Right cardiac atrium (tissue), 5 donors: ENCODE results near the gene MCL1. TPM values are rescaled to one million over a fixed set of nuclear protein-coding genes. Genes with fewer than 3 reads are reported as not detected.

Experiments used
- ATAC-seq, 2 donors: fragments of 200-7000 bp; cut with Tn5 transposase; one replicate each; pipeline versions ENCODE4 v1.8.0 to v1.9.1; 2020; ENCODE audit warnings: moderate library complexity in 2 of 2, mild to moderate bottlenecking in 1 of 2
- DNase-seq, 3 donors: peaks; one replicate each; pipeline ENCODE4 v3.0.0-alpha.2; 2020
- H3K27ac ChIP-seq: one replicate; pipeline ENCODE4 v1.5.1; 2013; ENCODE audit warnings: mild to moderate bottlenecking, low read length, control low read depth, moderate library complexity
- H3K27me3 ChIP-seq: one replicate; pipeline ENCODE4 v1.6.1; 2013; ENCODE audit not compliant: control insufficient read depth, insufficient read depth
- H3K4me1 ChIP-seq: one replicate; pipeline ENCODE4 v1.6.1; 2013; ENCODE audit warnings: low read length; ENCODE audit not compliant: control insufficient read depth, insufficient read depth
- H3K4me3 ChIP-seq: one replicate; pipeline ENCODE4 v1.5.1; 2013; ENCODE audit warnings: low read length, control low read depth
- H3K9me3 ChIP-seq: one replicate; pipeline ENCODE4 v1.6.1; 2013; ENCODE audit warnings: low read length; ENCODE audit not compliant: control insufficient read depth
- WGBS: extraction: QIAGEN DNeasy Blood & Tissue Kit; methylation state at CpG from one replicate; pipeline ENCODE4 v1.1.7; 2013; 5-methylcytosine and 5-hydroxymethylcytosine counted together
- intact Hi-C, 4 donors: fragments of 100-400 bp; cut with DNase I; formaldehyde crosslinking; loops; one replicate each; pipeline versions ENCODE4 v1.11.0 to v1.14.0; 2022 to 2023
- polyA plus RNA-seq: library from polyadenylated mRNA; stranded (reverse); fragments of 200-250 nt; gene quantifications from one replicate; pipeline ENCODE4 v1.2.3, GENCODE V29; 2013
- total RNA-seq, 4 donors: library from RNA; stranded (reverse); fragmentation: NEBNext Ultra II Directional; extraction: Animal tissue kit (Norgen Biotek cat#: 25700); gene quantifications; one replicate each; pipeline ENCODE4 v1.2.1, GENCODE V29; 2021
- donor health status: healthy with polysubstance abuse.
- donor health status: DM: no; HTN: yes; CAD: no.
- donor health status: DM: no; HTN: no; CAD: no.
- donor health status: DM: no; HTN: yes; CAD: no; lungs with severe emphysema.
- donor health status: DM: yes; HTN: yes; CAD: no.

Gene MCL1
- total and polyA plus RNA-seq, 5 donors = 65.5 to 130 (median 80.0) TPM

GRCh38 chr1:150555198-150555970 is 24.0 kb downstream of the MCL1 start:
- 85% methylated on average over 19 of the region's 19 CpGs for WGBS
- DNase-seq (no peak), ATAC-seq (no peak)
- H3K27me3 ChIP-seq = no peaks in the 10 kb centered on the region
- H3K4me3 ChIP-seq = no peak overlapping the region
- peaks cover 10% of the 10 kb centered on the region for H3K4me1 ChIP-seq
- H3K9me3 ChIP-seq = no peaks in the 10 kb centered on the region
- H3K27ac ChIP-seq = no peak overlapping the region
- intact Hi-C loops = no loop called here

GRCh38 chr1:150554086-150554452 is 25.3 kb downstream of the MCL1 start:
- 87% methylated on average over 8 of the region's 8 CpGs for WGBS
- ATAC-seq = no peak
- no peak overlapping the region for H3K4me3 ChIP-seq
- no peak overlapping the region for H3K27ac ChIP-seq
- DNase-seq = peak in 1 of 3 donors; percentile 63
- intact Hi-C loops = no loop called here
- no peaks in the 10 kb centered on the region for H3K9me3 ChIP-seq
- no peaks in the 10 kb centered on the region for H3K27me3 ChIP-seq
- H3K4me1 ChIP-seq = peaks cover 7% of the 10 kb centered on the region

- Histone ChIP-seq H3K27me3 (no peaks in the 10 kb centered on the region), H3K9me3 (no peaks in the 10 kb centered on the region), H3K27ac (no peak overlapping the region), H3K4me3 (no peak overlapping the region), H3K4me1 (peaks cover 7% of the 10 kb centered on the region)
- ATAC-seq (no peak), DNase-seq (peak in 1 of 3 donors; percentile 69)
- WGBS = 85% methylated on average over 23 of the region's 23 CpGs
- intact Hi-C loops = no loop called here
Observed at GRCh38 chr1:150553392-150554085, 25.9 kb downstream of the MCL1 start.

- no peak for ATAC-seq
- Histone ChIP-seq H3K4me1 (peaks cover 7% of the 10 kb centered on the region), H3K9me3 (no peaks in the 10 kb centered on the region), H3K27me3 (no peaks in the 10 kb centered on the region), H3K4me3 (no peak overlapping the region), H3K27ac (peak overlapping the region; percentile 59)
- intact Hi-C loops = no loop called here
- WGBS = 75% methylated on average over 12 of the region's 12 CpGs
- DNase-seq = peak in 2 of 3 donors; percentile 67 to 71
Observed at GRCh38 chr1:150552911-150553289, 26.5 kb downstream of the MCL1 start.

GRCh38 chr1:150552128-150552910 is 27.1 kb downstream of the MCL1 start:
- 29% methylated on average over 13 of the region's 13 CpGs for WGBS
- no peaks in the 10 kb centered on the region for H3K27me3 ChIP-seq
- no peak overlapping the region for H3K4me3 ChIP-seq
- DNase-seq (peak; percentile 93 to 95 (median 94)), ATAC-seq (peak; percentile 71 to 76)
- intact Hi-C loops = no loop called here
- peak overlapping the region; percentile 61 for H3K27ac ChIP-seq
- H3K4me1 ChIP-seq = peaks cover 7% of the 10 kb centered on the region
- H3K9me3 ChIP-seq = no peaks in the 10 kb centered on the region

GRCh38 chr1:150551784-150552127 is 27.7 kb downstream of the MCL1 start:
- ATAC-seq (no peak), DNase-seq (no peak)
- no peaks in the 10 kb centered on the region for H3K9me3 ChIP-seq
- no peak overlapping the region for H3K4me3 ChIP-seq
- intact Hi-C loops = no loop called here
- no peaks in the 10 kb centered on the region for H3K27me3 ChIP-seq
- peak overlapping the region; percentile 61 for H3K27ac ChIP-seq
- WGBS = 33% methylated on average over 1 of the region's 1 CpG
- peaks cover 7% of the 10 kb centered on the region for H3K4me1 ChIP-seq

- Histone ChIP-seq H3K4me3 (no peak overlapping the region), H3K27me3 (no peaks in the 10 kb centered on the region), H3K9me3 (no peaks in the 10 kb centered on the region), H3K4me1 (peaks cover 7% of the 10 kb centered on the region), H3K27ac (peak overlapping the region; percentile 34)
- DNase-seq = peak in 2 of 3 donors; percentile 65 to 71
- intact Hi-C loops = no loop called here
- WGBS = 62% methylated on average over 11 of the region's 11 CpGs
- ATAC-seq = no peak
Observed at GRCh38 chr1:150551051-150551783, 28.2 kb downstream of the MCL1 start.

- Histone ChIP-seq H3K9me3 (no peaks in the 10 kb centered on the region), H3K4me1 (peaks cover 7% of the 10 kb centered on the region), H3K4me3 (peak overlapping the region; percentile 55), H3K27me3 (no peaks in the 10 kb centered on the region), H3K27ac (peak overlapping the region; percentile 34)
- ATAC-seq (peak; percentile 40 to 41), DNase-seq (peak; percentile 74 to 90 (median 88))
- intact Hi-C loops = no loop called here
- WGBS = 43% methylated on average over 22 of the region's 22 CpGs
Observed at GRCh38 chr1:150550222-150551050, 29.0 kb downstream of the MCL1 start.

GRCh38 chr1:150549496-150550221 is 29.8 kb downstream of the MCL1 start:
- Histone ChIP-seq H3K9me3 (no peaks in the 10 kb centered on the region), H3K4me1 (peaks cover 7% of the 10 kb centered on the region), H3K27me3 (no peaks in the 10 kb centered on the region), H3K4me3 (peak overlapping the region; percentile 55), H3K27ac (peak overlapping the region; percentile 19)
- intact Hi-C loops = no loop called here
- DNase-seq (peak in 2 of 3 donors; percentile 55 to 86), ATAC-seq (peak; percentile 3 to 23)
- 15% methylated on average over 43 of the region's 43 CpGs for WGBS
